ENCODE results near the gene FUT2. TPM values are rescaled to one million over a fixed set of nuclear protein-coding genes. Genes with fewer than 3 reads are reported as not detected.

FUT2 gene
- not detected in 2 replicates for total RNA-seq

GRCh38 chr19:48695743-48696352, at the start of gene FUT2:
TSS of gene FUT2 (plus strand) at chr19:48695971. CDS start at chr19:48702957, 6,986 bp downstream.

GRCh38 chr19:48646001-48646721, 49.6 kb upstream of the FUT2 start, which contains the start of gene CA11:
TSS of gene CA11 (minus strand) at chr19:48646187. CDS start at chr19:48645632, 555 bp downstream.

GRCh38 chr19:48672994-48673393, 22.8 kb upstream of the FUT2 start, which contains the start of gene NTN5:
TSS of gene NTN5 (minus strand) at chr19:48673017. CDS start at chr19:48670986, 2,031 bp downstream.

GRCh38 chr19:48719263-48720171, 23.7 kb downstream of the FUT2 start, which contains the start of gene MAMSTR:
TSS of gene MAMSTR (minus strand) at chr19:48719725. CDS start at chr19:48719031, 694 bp downstream.

GRCh38 chr19:48740164-48740972, 44.6 kb downstream of the FUT2 start, which contains the start of gene RASIP1:
TSS of gene RASIP1 (minus strand) at chr19:48740610. CDS start at chr19:48740282, 328 bp downstream.

GRCh38 chr19:48746738-48747575, 51.2 kb downstream of the FUT2 start, which contains the start of gene IZUMO1:
TSS of gene IZUMO1 (minus strand) at chr19:48746909. CDS start at chr19:48745859, 1,050 bp downstream.

GRCh38 chr19:48752496-48753365, 57.0 kb downstream of the FUT2 start, which contains the start of gene FUT1:
TSS of gene FUT1 (minus strand) at chr19:48752641. CDS start at chr19:48751281, 1,360 bp downstream.

GRCh38 chr19:48755084-48755641, 59.4 kb downstream of the FUT2 start, which contains the start of gene FGF21:
TSS of gene FGF21 (plus strand) at chr19:48755524. CDS start at chr19:48756237, 713 bp downstream.

Other genes with a start within 250 kb of the FUT2 start
- 28.5 and 30.8 TPM in 2 replicates for gene GRWD1, start 250.0 kb upstream of the FUT2 start, total RNA-seq
- 0.29 and 1.2 TPM in 2 replicates for gene KCNJ14, start 240.4 kb upstream of the FUT2 start, total RNA-seq
- 22.7 and 32.6 TPM in 2 replicates for gene CYTH2, start 226.6 kb upstream of the FUT2 start, total RNA-seq
- 0.15 and 0.50 TPM in 2 replicates for gene LMTK3, start 184.1 kb upstream of the FUT2 start, total RNA-seq
- gene SULT2B1, start 143.8 kb upstream of the FUT2 start, total RNA-seq: not detected in 2 replicates
- gene SPACA4, start 89.2 kb upstream of the FUT2 start, total RNA-seq: not detected in 2 replicates
- gene FAM83E, start 80.9 kb upstream of the FUT2 start, total RNA-seq: under 0.01 and 0.33 TPM in 2 replicates
- gene RPL18, start 76.8 kb upstream of the FUT2 start, total RNA-seq: 1,963 and 2,036 TPM in 2 replicates
- gene SPHK2, start 76.5 kb upstream of the FUT2 start, total RNA-seq: 13.4 and 18.0 TPM in 2 replicates
- 11.6 and 14.1 TPM in 2 replicates for gene DBP, start 58.6 kb upstream of the FUT2 start, total RNA-seq
- gene CA11, start 49.8 kb upstream of the FUT2 start, total RNA-seq: 1.6 and 2.8 TPM in 2 replicates
- under 0.01 and 0.33 TPM in 2 replicates for gene NTN5, start 23.0 kb upstream of the FUT2 start, total RNA-seq
- 1.9 and 3.8 TPM in 2 replicates for gene MAMSTR, start 23.8 kb downstream of the FUT2 start, total RNA-seq
- gene RASIP1, start 44.6 kb downstream of the FUT2 start, total RNA-seq: 1.0 and 2.8 TPM in 2 replicates
- gene IZUMO1, start 50.9 kb downstream of the FUT2 start, total RNA-seq: not detected in 2 replicates
- gene FUT1, start 56.7 kb downstream of the FUT2 start, total RNA-seq: under 0.01 TPM in 2 replicates
- gene FGF21, start 59.6 kb downstream of the FUT2 start, total RNA-seq: not detected in 2 replicates
- gene BCAT2, start 115.1 kb downstream of the FUT2 start, total RNA-seq: 46.4 and 51.6 TPM in 2 replicates
- gene HSD17B14, start 140.5 kb downstream of the FUT2 start, total RNA-seq: 6.0 TPM in 2 replicates
- gene PLEKHA4, start 172.6 kb downstream of the FUT2 start, total RNA-seq: 33.5 and 35.4 TPM in 2 replicates
- gene PPP1R15A, start 176.4 kb downstream of the FUT2 start, total RNA-seq: 70.0 and 111 TPM in 2 replicates
- 0.44 and 1.7 TPM in 2 replicates for gene TULP2, start 202.8 kb downstream of the FUT2 start, total RNA-seq
- 185 and 330 TPM in 2 replicates for gene NUCB1, start 204.3 kb downstream of the FUT2 start, total RNA-seq
- not detected in 2 replicates for gene DHDH, start 237.7 kb downstream of the FUT2 start, total RNA-seq

Measured in smooth muscle cell of trachea (primary cell).